RPMI8226 (cell line): ENCODE data around the gene MUSK.
"Not testable (repeated sequence)": the region's sequence is repeated elsewhere in the genome, so short reads cannot be mapped to it uniquely, and the experiment has no call there.

ENCODE experiments used
- DNase-seq: peaks from one replicate; pipeline ENCODE4 v3.0.0-alpha.2; 2015

Gene MUSK

DNA sequence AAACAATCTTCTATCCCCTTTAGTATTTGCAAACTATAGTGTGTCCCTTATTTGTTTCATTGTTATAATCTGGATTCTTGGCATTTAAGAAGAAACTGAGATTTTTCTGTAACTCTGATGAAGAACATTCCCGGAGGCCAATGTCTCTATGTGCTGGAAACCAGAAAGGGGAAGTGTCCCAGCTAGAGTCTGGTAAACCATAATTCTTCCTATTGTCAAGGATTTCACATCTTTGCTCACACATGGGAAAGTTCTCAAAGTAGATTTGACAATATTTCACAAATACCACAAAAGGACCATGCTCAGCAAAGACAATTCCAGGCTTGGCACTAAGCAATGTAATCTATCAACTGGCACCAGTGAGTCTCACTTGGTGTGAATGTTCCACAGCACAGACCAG, 146.8 kb downstream of the MUSK start:
- DNase-seq = no peak

GRCh38 chr9:110820381-110820780, 151.8 kb downstream of the MUSK start:
- DNase-seq = no peak

DNA sequence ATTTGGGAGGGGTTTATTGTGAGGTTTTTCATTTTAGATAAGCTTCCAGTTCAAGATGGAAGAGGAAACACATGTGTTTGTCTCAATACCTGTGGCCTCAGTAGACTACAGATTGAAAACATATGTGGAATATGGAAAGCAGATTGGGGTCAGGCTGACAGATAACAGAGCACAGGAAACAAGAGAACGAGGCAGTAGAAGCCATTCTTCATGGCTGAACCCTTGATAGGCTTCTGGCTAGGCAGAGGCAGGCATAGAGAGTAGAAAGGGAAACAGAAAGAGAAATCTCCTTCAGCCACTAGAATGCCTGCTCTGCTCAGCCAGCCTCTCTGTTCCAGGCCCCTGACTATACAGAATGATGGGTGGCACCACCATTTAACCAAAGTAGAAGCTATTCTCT, 152.5 kb downstream of the MUSK start:
- DNase-seq = no peak

GRCh38 chr9:110825129-110825528, 156.5 kb downstream of the MUSK start:
- DNase-seq = not testable (repeated sequence)

DNA sequence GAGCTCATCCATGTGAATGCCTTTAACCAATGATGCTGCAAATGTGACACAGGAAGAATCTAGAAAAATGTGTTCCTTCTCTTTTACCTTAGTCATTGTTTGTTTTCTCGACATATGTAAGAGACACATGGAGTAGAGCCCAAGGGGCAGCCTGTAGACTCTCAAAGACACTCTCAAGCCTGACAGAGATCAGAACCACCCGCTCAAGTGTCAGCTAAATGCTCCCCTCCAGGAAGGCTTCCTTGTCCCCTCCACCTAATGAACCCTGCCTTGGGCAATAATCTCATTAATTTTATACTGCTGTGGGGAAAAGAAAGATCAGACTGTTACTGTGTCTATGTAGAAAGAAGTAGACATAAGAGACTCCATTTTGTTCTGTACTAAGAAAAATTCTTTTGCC, 157.4 kb downstream of the MUSK start:
- no peak for DNase-seq

DNA sequence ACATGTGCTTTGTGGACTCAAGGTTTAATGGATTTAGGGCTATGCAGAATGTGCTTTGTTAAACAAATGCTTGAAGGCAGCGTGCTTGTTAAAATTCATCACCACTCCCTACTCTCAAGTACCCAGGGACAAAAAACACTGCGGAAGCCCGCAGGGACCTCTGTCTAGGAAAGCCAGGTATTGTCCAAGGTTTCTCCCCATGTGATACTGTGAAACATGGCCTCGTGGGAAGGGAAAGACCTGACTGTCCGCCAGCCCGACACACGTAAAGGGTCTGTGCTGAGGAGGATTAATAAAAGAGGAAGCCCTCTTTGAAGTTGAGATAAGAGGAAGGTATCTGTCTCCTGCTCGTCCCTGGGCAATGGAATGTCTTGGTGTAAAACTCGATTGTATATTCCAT, 157.8 kb downstream of the MUSK start:
- not testable (repeated sequence) for DNase-seq

DNA sequence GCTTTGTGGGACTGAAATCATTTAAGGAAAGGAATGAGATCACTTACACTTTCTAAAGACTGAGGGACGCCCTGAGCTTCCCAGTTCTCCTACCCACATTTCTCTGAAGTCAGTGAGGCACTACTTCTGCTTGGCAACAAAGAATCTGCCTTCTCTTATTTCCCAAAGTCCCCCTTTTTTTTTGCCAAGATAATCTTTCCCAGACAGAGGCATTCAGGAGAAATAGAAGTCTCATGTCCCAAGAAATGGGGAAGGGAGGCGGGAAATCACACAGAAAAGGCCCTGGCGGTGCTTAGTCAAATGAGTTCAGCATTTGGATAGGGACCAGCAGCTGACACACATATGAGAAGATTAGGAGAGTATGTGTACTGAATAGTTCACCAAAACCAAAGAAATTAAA, 159.7 kb downstream of the MUSK start:
- DNase-seq = no peak

DNA sequence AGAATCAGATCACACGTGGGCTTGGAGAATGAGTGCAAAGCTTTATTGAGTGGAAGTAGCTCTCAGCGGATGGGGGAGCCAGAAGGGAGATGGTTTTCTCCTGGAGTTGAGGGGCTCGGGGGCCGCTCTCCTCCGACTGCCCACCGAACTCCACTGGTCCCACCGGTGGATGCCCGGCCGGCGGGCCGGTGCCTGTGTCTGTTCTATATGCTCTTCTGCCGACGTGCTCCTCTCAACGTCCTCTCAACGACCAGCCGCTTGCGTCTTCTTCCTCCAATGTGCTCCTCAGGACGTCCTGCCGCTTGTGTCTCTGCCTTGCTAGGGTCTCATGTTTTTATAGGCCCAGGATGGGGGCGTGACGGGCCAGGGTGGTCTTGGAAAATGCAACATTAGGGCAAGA, 161.9 kb downstream of the MUSK start:
- no peak for DNase-seq

GRCh38 chr9:110832926-110833325, 164.3 kb downstream of the MUSK start:
- no peak for DNase-seq

DNA sequence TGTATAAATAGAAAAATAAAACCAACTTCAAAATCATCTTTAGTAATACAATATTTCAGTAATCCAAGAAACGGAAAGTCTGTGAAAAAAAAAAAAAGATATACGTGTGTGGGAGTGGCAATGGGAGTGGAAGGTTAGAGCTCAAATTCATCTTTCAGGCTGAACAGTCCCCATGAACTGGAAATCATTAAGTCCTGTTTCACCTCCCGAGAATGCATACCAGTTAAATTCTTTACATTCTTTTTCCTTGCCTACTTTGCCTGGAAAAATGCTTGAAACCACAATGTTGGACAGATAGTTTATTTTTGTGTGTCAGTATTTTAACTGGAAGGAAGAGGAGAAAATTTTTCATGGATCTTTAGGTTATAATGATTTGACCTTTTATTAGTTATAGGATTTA, 166.8 kb downstream of the MUSK start:
- DNase-seq = no peak

DNA sequence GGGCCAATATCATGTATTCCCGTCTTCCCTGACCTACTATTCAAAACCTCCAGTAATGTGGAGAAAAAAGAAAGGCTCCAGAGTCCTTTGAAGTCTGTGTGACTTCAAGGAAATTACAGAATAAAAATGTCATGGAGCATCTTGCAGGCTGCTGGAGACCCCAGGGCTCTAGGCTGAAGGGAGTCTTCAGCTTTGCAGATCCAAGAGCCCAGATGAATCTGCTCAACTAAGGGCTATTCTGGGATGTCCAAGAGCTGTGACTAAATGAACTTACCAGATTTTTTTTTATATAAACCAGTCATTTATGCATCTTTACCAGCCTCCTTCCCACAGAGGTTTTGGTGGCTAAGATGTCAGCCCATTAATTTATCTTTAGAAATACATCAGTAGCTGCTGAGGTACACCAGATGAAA, 167.3 kb downstream of the MUSK start:
- no peak for DNase-seq

DNA sequence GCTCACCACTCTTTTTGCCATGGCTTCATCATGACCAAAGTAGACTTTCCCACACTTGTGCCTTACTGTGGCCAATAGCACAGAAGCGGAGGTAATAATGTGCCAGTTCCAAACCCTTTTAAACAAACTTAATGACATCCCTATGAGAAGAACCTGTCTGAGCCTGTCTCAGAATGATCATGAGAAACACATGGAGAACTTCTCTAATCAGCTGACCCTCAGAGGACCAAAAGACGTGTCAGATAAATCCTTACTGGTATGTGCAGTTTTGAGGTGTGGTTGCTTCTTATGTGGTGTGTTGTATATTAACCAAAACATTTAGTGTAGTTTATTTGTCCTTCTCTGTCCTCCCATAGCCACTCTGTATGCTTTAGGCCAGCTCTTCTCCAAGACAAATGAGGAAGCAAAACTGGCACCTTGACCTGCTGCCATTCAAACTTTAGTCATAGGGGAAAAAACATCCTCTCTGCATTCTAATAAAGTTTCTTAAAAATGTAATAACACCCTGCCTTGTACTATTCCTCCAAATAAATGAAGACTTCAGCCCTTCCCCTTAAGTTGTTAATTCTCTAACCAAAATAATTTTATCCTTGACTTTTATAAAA, 168.9 kb downstream of the MUSK start:
- no peak for DNase-seq

GRCh38 chr9:110842169-110842568, 173.6 kb downstream of the MUSK start:
- DNase-seq = no peak

DNA sequence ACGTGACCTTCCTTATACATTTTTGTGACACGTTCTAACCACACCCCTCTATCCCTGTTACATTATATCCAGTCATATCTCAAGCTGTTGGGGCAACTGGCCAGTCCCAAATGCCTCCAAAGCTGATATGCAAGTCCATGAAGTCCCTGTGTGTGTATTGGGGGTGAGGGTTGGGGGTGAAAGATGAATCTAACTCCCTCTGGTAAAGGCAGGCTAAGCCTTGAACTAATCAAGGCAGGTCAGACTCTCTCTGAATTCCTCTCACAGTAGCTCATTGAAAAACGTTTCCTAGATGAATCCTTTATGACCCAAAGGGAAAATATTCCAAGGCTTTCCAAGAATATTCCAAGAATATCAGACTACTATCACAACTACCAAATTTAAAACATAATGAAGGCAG, 174.4 kb downstream of the MUSK start:
- no peak for DNase-seq

- no peak for DNase-seq
These were observed 175.5 kb downstream of the MUSK start for GRCh38 chr9:110844121-110844520.

- DNase-seq = no peak
These were observed 177.6 kb downstream of the MUSK start for GRCh38 chr9:110846215-110846614.

DNA sequence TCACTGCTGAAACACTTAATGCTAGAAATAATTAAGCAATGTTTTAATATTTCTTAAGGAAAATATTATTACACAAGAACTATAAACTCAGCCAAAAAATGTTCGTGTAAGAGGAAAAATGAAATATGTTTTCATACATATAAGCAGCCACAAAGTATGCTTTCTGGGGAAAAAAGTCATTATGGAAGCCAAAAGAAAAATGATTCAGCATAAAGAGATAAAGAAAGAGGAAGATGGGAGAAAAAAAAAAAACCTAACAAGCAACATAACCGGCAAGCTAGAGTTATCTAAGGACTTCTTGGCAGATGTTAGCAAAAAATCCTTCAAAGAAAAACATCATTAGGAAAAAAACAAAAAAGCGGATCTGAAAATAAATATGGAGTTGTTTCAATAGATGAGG, 179.1 kb downstream of the MUSK start:
- DNase-seq = no peak

DNA sequence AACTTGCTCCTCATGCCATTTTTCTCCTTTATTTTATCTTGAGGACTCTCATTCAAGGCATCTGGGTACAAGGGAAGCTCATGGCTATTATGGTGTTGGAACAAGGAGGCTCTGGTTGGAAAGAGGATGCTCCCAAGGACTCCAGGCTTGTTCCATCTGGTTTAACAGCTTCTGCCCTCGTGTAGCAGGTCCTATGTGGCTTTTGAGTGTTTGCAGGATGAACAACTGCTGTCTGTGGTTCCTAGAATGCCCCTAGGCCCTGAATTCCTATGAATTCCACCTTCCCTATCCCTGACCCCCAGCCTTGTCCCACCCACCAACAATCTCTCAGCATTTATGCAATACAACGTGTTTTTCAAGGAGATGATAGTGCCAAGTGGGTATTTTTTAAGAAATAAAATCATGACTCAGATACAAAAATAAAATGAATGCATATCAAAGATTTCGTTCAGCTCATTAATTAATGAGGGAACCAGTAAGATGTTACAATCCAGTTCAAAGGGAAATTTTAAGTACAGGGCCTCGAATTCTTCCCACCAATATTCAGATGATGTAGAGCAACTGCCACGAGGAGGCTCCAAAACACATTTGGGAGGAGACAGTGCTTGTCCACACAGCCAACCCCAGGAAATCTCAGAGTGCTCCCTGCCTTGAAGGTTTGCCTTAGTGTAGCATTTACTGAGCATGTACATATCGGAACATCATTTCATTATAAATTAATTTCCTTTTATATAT, 182.0 kb downstream of the MUSK start:
- DNase-seq = no peak
